GM12872 (cell line): Measurements from ENCODE around the gene CHD5.
A peak's percentile ranks its signal among the peaks of the same experiment; 100 is the strongest.

ENCODE experiments used
- CTCF ChIP-seq: IDR thresholded peaks from 3 replicates; pipeline ENCODE4 v1.5.1; 2011; ENCODE audit warnings: low read depth, mild to moderate bottlenecking, low read length, moderate library complexity; ENCODE audit not compliant: insufficient read depth

The CHD5 gene

GRCh38 chr1:6081901-6082300 lies 98.2 kb downstream of the CHD5 start:
- TF ChIP-seq CTCF: no peak

- TF ChIP-seq CTCF: 0 out of 3 replicates have a peak, but pooled peaks have one; percentile 9
Observed at GRCh38 chr1:6080469-6080868, 99.7 kb downstream of the CHD5 start.

GRCh38 chr1:6077919-6078318 lies 102.2 kb downstream of the CHD5 start:
- no peak for TF ChIP-seq CTCF

- no peak for TF ChIP-seq CTCF
Observed at GRCh38 chr1:6077506-6077905, 102.6 kb downstream of the CHD5 start.

- TF ChIP-seq CTCF: no peak
Observed at GRCh38 chr1:6075748-6076147, 104.4 kb downstream of the CHD5 start.

GRCh38 chr1:6074192-6074901 lies 105.8 kb downstream of the CHD5 start:
- no peak for TF ChIP-seq CTCF

- TF ChIP-seq CTCF: no peak
Observed at GRCh38 chr1:6073480-6074053, 106.6 kb downstream of the CHD5 start.
